ENCODE results near the gene NOP14.
"Not testable (repeated sequence)": the region's sequence is repeated elsewhere in the genome, so short reads cannot be mapped to it uniquely, and the experiment has no call there.

Gene NOP14

GRCh38 chr4:2961421-2961810, 1.8 kb downstream of the NOP14 start:
- no peak for DNase-seq

- not testable (repeated sequence) for DNase-seq
Observed at GRCh38 chr4:2960450-2960849, 2.8 kb downstream of the NOP14 start.

GRCh38 chr4:2958446-2958845, 4.8 kb downstream of the NOP14 start:
- no peak for DNase-seq

GRCh38 chr4:2955186-2956044, 7.8 kb downstream of the NOP14 start:
- not testable (repeated sequence) for DNase-seq

- no peak for DNase-seq
Observed at GRCh38 chr4:2954358-2955185, 8.6 kb downstream of the NOP14 start.

GRCh38 chr4:2953496-2953895, 9.7 kb downstream of the NOP14 start:
- DNase-seq: no peak

- no peak for DNase-seq
Observed at GRCh38 chr4:2950221-2950989, 12.8 kb downstream of the NOP14 start.

GRCh38 chr4:2949782-2950125, 13.5 kb downstream of the NOP14 start:
- DNase-seq: no peak

- no peak for DNase-seq
Observed at GRCh38 chr4:2948895-2949781, 14.1 kb downstream of the NOP14 start.

GRCh38 chr4:2947926-2948325, 15.3 kb downstream of the NOP14 start:
- no peak for DNase-seq

GRCh38 chr4:2946812-2947600, 16.2 kb downstream of the NOP14 start:
- no peak for DNase-seq

- DNase-seq: not testable (repeated sequence)
Observed at GRCh38 chr4:2945619-2946604, 17.3 kb downstream of the NOP14 start.

GRCh38 chr4:2944586-2945526, 18.4 kb downstream of the NOP14 start:
- no peak for DNase-seq

- DNase-seq: no peak
Observed at GRCh38 chr4:2944091-2944482, 19.1 kb downstream of the NOP14 start.

GRCh38 chr4:2943364-2944090, 19.7 kb downstream of the NOP14 start:
- no peak for DNase-seq

- no peak for DNase-seq
Observed at GRCh38 chr4:2942532-2943363, 20.5 kb downstream of the NOP14 start.

GRCh38 chr4:2942037-2942531, 21.1 kb downstream of the NOP14 start:
- no peak for DNase-seq
